ENCODE results near the gene EXOC7.

DNA sequence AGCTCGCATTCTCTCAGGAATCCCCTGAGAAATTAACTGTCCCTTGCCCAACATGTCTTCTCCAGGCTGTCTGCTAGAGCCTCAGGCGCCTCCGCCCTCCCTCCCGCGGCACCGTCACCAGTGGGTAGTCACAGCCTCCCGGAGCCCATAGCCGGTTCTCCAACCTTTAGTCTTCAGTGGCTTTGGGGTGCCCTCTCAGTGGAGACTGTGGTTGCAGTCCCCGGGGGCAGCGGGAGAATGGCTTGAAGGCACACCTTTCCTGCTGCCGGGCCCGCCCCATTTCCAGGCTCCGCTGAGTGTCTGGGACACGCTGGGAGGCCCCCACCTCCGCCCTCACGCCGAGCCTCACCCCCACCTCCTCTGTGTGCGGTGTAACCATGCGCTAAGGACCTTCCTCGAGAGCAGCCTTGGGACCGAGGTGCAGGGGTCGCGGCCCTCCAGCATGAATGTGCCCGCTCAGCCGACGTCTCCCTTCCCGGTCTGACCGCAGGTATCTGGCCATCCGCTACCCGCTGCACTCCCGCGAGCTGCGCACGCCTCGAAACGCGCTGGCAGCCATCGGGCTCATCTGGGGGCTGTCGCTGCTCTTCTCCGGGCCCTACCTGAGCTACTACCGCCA is 27.3 kb downstream of the EXOC7 start:
- TF ChIP-seq, protein P1, sequence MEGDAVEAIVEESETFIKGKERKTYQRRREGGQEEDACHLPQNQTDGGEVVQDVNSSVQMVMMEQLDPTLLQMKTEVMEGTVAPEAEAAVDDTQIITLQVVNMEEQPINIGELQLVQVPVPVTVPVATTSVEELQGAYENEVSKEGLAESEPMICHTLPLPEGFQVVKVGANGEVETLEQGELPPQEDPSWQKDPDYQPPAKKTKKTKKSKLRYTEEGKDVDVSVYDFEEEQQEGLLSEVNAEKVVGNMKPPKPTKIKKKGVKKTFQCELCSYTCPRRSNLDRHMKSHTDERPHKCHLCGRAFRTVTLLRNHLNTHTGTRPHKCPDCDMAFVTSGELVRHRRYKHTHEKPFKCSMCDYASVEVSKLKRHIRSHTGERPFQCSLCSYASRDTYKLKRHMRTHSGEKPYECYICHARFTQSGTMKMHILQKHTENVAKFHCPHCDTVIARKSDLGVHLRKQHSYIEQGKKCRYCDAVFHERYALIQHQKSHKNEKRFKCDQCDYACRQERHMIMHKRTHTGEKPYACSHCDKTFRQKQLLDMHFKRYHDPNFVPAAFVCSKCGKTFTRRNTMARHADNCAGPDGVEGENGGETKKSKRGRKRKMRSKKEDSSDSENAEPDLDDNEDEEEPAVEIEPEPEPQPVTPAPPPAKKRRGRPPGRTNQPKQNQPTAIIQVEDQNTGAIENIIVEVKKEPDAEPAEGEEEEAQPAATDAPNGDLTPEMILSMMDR (IDR thresholded peaks at IDR 0.05): no peak
- TF ChIP-seq POLR2AphosphoS5 (IDR thresholded peaks at IDR 0.05): no peak
